Subcutaneous abdominal adipose tissue (tissue), 5 donors: Measurements from ENCODE around the gene TUBA1B.

Source experiments
- H3K27ac ChIP-seq: one replicate; pipeline ENCODE4 v1.7.0; 2013; ENCODE audit warnings: low read depth, mild to moderate bottlenecking, inconsistent platforms, low read length, moderate library complexity
- H3K27me3 ChIP-seq, 5 donors: one replicate each; pipeline ENCODE4 v1.7.0; 2013; ENCODE audit warnings: low read length in 5 of 5, inconsistent platforms in 1 of 5; ENCODE audit not compliant: control insufficient read depth in 5 of 5, insufficient read depth in 4 of 5
- H3K36me3 ChIP-seq, 5 donors: one replicate each; pipeline ENCODE4 v1.7.0; 2013; ENCODE audit warnings: low read length in 5 of 5; ENCODE audit not compliant: control insufficient read depth in 5 of 5, insufficient read depth in 5 of 5
- H3K4me1 ChIP-seq, 5 donors: one replicate each; pipeline ENCODE4 v1.7.0; 2013; ENCODE audit warnings: low read length in 5 of 5, mild to moderate bottlenecking in 3 of 5, moderate library complexity in 1 of 5; ENCODE audit not compliant: control insufficient read depth in 5 of 5, insufficient read depth in 5 of 5
- H3K4me3 ChIP-seq, 5 donors: one replicate each; pipeline ENCODE4 v1.7.0; 2013; ENCODE audit warnings: low read length in 5 of 5, low read depth in 1 of 5
- H3K9ac ChIP-seq, 5 donors: one replicate each; pipeline ENCODE4 v1.7.0; 2013; ENCODE audit warnings: low read length in 5 of 5, mild to moderate bottlenecking in 4 of 5, moderate library complexity in 3 of 5
- H3K9me3 ChIP-seq, 5 donors: one replicate each; pipeline ENCODE4 v1.7.0; 2013; ENCODE audit warnings: low read length in 5 of 5; ENCODE audit not compliant: control insufficient read depth in 5 of 5
- donor health status: healthy.
- donor health status: healthy.
- donor health status: healthy.
- donor health status: healthy.
- donor health status: healthy.

Gene TUBA1B

GRCh38 chr12:49084438-49084837 is 46.8 kb downstream of the TUBA1B start:
- Histone ChIP-seq H3K27me3 (peaks cover 4 to 12% (median 10%) of the 10 kb centered on the region in 5 donors), H3K36me3 (no peaks in the 10 kb centered on the region), H3K4me3 (no peak overlapping the region), H3K4me1 (peaks cover 3 to 10% (median 9%) of the 10 kb centered on the region in 5 donors), H3K9me3 (peaks cover 0 to 4% (median 0%) of the 10 kb centered on the region in 5 donors), H3K27ac (no peak overlapping the region), H3K9ac (no peak overlapping the region)

- Histone ChIP-seq H3K4me1 (no peaks in the 10 kb centered on the region), H3K9me3 (peaks cover 0 to 4% (median 0%) of the 10 kb centered on the region in 5 donors), H3K27ac (no peak overlapping the region), H3K36me3 (no peaks in the 10 kb centered on the region), H3K27me3 (no peaks in the 10 kb centered on the region), H3K9ac (no peak overlapping the region), H3K4me3 (no peak overlapping the region)
Measured at GRCh38 chr12:49079793-49080192, 51.4 kb downstream of the TUBA1B start.
